HG03342 (cell line): ENCODE results near the gene THSD4.
"Not testable (repeated sequence)": the region's sequence is repeated elsewhere in the genome, so short reads cannot be mapped to it uniquely, and the experiment has no call there.

Source experiments
- ATAC-seq: cut with Tn5 transposase; IDR thresholded peaks from one replicate; pipeline ENCODE4 v1.9.1; 2021; ENCODE audit warnings: mild to moderate bottlenecking, moderate library complexity; ENCODE audit not compliant: unreplicated experiment

Gene THSD4

GRCh38 chr15:71366926-71367325 is 251.7 kb downstream of the THSD4 start:
- ATAC-seq, result no peak

GRCh38 chr15:71367737-71368136 is 252.5 kb downstream of the THSD4 start:
- ATAC-seq, result not testable (repeated sequence)

- ATAC-seq, result not testable (repeated sequence)
Measured at GRCh38 chr15:71372769-71373168, 257.5 kb downstream of the THSD4 start.

- ATAC-seq, result no peak
Measured at GRCh38 chr15:71373917-71374316, 258.6 kb downstream of the THSD4 start.

- ATAC-seq, result no peak
Measured at GRCh38 chr15:71374607-71375352, 259.5 kb downstream of the THSD4 start.

- ATAC-seq, result no peak
Measured at GRCh38 chr15:71375934-71376333, 260.7 kb downstream of the THSD4 start.

- no peak for ATAC-seq
Measured at GRCh38 chr15:71379893-71380292, 264.6 kb downstream of the THSD4 start.

- no peak for ATAC-seq
Measured at GRCh38 chr15:71380345-71380744, 265.1 kb downstream of the THSD4 start.

GRCh38 chr15:71384501-71384900 is 269.2 kb downstream of the THSD4 start:
- no peak for ATAC-seq

- no peak for ATAC-seq
Measured at GRCh38 chr15:71385026-71385425, 269.8 kb downstream of the THSD4 start.

GRCh38 chr15:71385457-71385856 is 270.2 kb downstream of the THSD4 start:
- ATAC-seq, result no peak

- ATAC-seq, result no peak
Measured at GRCh38 chr15:71386005-71386404, 270.7 kb downstream of the THSD4 start.

GRCh38 chr15:71386448-71387236 is 271.4 kb downstream of the THSD4 start:
- no peak for ATAC-seq

GRCh38 chr15:71387810-71388209 is 272.5 kb downstream of the THSD4 start:
- ATAC-seq, result no peak

- ATAC-seq, result no peak
Measured at GRCh38 chr15:71390096-71390495, 274.8 kb downstream of the THSD4 start.

GRCh38 chr15:71391421-71392088 is 276.3 kb downstream of the THSD4 start:
- ATAC-seq, result no peak

- no peak for ATAC-seq
Measured at GRCh38 chr15:71392861-71393283, 277.6 kb downstream of the THSD4 start.

GRCh38 chr15:71393383-71393782 is 278.1 kb downstream of the THSD4 start:
- no peak for ATAC-seq

GRCh38 chr15:71396536-71397125 is 281.4 kb downstream of the THSD4 start:
- ATAC-seq, result no peak

GRCh38 chr15:71397377-71397776 is 282.1 kb downstream of the THSD4 start:
- no peak for ATAC-seq

GRCh38 chr15:71400294-71400693 is 285.0 kb downstream of the THSD4 start:
- ATAC-seq, result no peak
